ENCODE results near the gene RAB24. TPM values are rescaled to one million over a fixed set of nuclear protein-coding genes. Genes with fewer than 3 reads are reported as not detected.

RAB24 gene
- total and polyA plus RNA-seq, 2 experiments from 2014 or later = 27.1 to 27.7 TPM

DNA sequence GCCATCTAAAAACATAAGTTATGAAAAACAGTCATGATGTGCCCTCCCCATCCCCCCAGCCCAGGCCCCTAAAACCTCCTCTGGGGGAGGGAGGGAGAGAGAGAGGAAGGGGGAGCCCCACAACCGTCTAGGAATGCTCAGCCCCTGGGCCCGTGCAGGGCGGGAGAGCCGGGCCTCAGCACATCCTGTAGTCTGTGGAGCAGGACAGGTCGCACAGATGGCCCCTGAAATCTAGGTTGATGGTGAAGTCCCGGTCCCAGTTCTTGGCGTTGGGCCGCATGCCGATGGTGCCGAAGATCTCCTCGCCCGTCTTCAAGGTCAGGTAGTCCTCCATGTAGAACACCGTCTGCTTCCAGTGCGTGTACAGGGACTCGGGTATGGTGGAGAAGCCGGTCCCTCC lies 38.1 kb downstream of the RAB24 start:
- H3K4me1 Mint-ChIP-seq = no peaks in the 10 kb centered on the region
- Histone ChIP-seq H2AFZ (no peak overlapping the region), H3K9me2 (ENCODE audit: insufficient read depth) (no peaks in the 10 kb centered on the region), H3K79me2 (replicated peaks; ENCODE audit: insufficient read depth) (peaks cover 13% of the 10 kb centered on the region; the same call in 1 of the 2 replicates), H3K4me3 (no peak overlapping the region), H3K27ac (ENCODE audit: low read depth) (0 out of 2 replicates have a peak overlapping the region, but pooled peaks have one; percentile 56), H3K36me3 (ENCODE audit: insufficient read depth) (peaks cover 64% of the 10 kb centered on the region), H3K4me1 (ENCODE audit: insufficient read depth) (no peaks in the 10 kb centered on the region), H3K27me3 (ENCODE audit: insufficient read depth) (no peaks in the 10 kb centered on the region), H3K4me2 (no peak overlapping the region), H3F3A (replicated peaks; ENCODE audit: low read depth) (no peaks in the 10 kb centered on the region; the same call in 1 of the 2 replicates), H4K20me1 (replicated peaks; ENCODE audit: insufficient read depth) (peaks cover 33% of the 10 kb centered on the region)
- H3K9me3 Mint-ChIP-seq = no peaks in the 10 kb centered on the region
- ATAC-seq (peak; percentile 61), DNase-seq (ENCODE audit: low spot score) (no peak)
- no peak for TF ChIP-seq CREB1 (CRISPR knock-in tag; IDR thresholded peaks at IDR 0.05; ENCODE audit: low read depth)
- no peak for TF ChIP-seq ZNF114 (CRISPR knock-in tag; IDR thresholded peaks at IDR 0.05)
- TF ChIP-seq ZNF331 (CRISPR knock-in tag; IDR thresholded peaks at IDR 0.05; ENCODE audit: low read depth) = no peak
- TF ChIP-seq JUNB (IDR thresholded peaks at IDR 0.05; ENCODE audit: unreplicated experiment) = no peak
- TF ChIP-seq NANOG (IDR thresholded peaks at IDR 0.05; ENCODE audit: borderline replicate concordance) = no peak
- TF ChIP-seq, protein P1, sequence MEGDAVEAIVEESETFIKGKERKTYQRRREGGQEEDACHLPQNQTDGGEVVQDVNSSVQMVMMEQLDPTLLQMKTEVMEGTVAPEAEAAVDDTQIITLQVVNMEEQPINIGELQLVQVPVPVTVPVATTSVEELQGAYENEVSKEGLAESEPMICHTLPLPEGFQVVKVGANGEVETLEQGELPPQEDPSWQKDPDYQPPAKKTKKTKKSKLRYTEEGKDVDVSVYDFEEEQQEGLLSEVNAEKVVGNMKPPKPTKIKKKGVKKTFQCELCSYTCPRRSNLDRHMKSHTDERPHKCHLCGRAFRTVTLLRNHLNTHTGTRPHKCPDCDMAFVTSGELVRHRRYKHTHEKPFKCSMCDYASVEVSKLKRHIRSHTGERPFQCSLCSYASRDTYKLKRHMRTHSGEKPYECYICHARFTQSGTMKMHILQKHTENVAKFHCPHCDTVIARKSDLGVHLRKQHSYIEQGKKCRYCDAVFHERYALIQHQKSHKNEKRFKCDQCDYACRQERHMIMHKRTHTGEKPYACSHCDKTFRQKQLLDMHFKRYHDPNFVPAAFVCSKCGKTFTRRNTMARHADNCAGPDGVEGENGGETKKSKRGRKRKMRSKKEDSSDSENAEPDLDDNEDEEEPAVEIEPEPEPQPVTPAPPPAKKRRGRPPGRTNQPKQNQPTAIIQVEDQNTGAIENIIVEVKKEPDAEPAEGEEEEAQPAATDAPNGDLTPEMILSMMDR (conservative IDR thresholded peaks at IDR 0.05; ENCODE audit: low read depth in 2 of 2) = no peak
- no peak for TF ChIP-seq STAT1 (IDR thresholded peaks at IDR 0.05; ENCODE audit: unreplicated experiment)
- no peak for TF ChIP-seq POLR2AphosphoS5 (IDR thresholded peaks at IDR 0.05; ENCODE audit: low read depth)
- TF ChIP-seq, protein P2, sequence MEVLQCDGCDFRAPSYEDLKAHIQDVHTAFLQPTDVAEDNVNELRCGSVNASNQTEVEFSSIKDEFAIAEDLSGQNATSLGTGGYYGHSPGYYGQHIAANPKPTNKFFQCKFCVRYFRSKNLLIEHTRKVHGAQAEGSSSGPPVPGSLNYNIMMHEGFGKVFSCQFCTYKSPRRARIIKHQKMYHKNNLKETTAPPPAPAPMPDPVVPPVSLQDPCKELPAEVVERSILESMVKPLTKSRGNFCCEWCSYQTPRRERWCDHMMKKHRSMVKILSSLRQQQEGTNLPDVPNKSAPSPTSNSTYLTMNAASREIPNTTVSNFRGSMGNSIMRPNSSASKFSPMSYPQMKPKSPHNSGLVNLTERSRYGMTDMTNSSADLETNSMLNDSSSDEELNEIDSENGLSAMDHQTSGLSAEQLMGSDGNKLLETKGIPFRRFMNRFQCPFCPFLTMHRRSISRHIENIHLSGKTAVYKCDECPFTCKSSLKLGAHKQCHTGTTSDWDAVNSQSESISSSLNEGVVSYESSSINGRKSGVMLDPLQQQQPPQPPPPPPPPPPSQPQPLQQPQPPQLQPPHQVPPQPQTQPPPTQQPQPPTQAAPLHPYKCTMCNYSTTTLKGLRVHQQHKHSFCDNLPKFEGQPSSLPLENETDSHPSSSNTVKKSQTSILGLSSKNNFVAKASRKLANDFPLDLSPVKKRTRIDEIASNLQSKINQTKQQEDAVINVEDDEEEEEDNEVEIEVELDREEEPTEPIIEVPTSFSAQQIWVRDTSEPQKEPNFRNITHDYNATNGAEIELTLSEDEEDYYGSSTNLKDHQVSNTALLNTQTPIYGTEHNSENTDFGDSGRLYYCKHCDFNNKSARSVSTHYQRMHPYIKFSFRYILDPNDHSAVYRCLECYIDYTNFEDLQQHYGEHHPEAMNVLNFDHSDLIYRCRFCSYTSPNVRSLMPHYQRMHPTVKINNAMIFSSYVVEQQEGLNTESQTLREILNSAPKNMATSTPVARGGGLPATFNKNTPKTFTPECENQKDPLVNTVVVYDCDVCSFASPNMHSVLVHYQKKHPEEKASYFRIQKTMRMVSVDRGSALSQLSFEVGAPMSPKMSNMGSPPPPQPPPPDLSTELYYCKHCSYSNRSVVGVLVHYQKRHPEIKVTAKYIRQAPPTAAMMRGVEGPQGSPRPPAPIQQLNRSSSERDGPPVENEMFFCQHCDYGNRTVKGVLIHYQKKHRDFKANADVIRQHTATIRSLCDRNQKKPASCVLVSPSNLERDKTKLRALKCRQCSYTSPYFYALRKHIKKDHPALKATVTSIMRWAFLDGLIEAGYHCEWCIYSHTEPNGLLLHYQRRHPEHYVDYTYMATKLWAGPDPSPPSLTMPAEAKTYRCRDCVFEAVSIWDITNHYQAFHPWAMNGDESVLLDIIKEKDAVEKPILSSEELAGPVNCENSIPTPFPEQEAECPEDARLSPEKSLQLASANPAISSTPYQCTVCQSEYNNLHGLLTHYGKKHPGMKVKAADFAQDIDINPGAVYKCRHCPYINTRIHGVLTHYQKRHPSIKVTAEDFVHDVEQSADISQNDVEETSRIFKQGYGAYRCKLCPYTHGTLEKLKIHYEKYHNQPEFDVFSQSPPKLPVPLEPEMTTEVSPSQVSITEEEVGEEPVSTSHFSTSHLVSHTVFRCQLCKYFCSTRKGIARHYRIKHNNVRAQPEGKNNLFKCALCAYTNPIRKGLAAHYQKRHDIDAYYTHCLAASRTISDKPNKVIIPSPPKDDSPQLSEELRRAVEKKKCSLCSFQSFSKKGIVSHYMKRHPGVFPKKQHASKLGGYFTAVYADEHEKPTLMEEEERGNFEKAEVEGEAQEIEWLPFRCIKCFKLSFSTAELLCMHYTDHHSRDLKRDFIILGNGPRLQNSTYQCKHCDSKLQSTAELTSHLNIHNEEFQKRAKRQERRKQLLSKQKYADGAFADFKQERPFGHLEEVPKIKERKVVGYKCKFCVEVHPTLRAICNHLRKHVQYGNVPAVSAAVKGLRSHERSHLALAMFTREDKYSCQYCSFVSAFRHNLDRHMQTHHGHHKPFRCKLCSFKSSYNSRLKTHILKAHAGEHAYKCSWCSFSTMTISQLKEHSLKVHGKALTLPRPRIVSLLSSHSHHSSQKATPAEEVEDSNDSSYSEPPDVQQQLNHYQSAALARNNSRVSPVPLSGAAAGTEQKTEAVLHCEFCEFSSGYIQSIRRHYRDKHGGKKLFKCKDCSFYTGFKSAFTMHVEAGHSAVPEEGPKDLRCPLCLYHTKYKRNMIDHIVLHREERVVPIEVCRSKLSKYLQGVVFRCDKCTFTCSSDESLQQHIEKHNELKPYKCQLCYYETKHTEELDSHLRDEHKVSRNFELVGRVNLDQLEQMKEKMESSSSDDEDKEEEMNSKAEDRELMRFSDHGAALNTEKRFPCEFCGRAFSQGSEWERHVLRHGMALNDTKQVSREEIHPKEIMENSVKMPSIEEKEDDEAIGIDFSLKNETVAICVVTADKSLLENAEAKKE (CRISPR knock-in tag; IDR thresholded peaks at IDR 0.05) = no peak
- no peak for TF ChIP-seq EZH2 (IDR thresholded peaks at IDR 0.05; ENCODE audit: low read depth, unreplicated experiment)
- TF ChIP-seq, protein P3, sequence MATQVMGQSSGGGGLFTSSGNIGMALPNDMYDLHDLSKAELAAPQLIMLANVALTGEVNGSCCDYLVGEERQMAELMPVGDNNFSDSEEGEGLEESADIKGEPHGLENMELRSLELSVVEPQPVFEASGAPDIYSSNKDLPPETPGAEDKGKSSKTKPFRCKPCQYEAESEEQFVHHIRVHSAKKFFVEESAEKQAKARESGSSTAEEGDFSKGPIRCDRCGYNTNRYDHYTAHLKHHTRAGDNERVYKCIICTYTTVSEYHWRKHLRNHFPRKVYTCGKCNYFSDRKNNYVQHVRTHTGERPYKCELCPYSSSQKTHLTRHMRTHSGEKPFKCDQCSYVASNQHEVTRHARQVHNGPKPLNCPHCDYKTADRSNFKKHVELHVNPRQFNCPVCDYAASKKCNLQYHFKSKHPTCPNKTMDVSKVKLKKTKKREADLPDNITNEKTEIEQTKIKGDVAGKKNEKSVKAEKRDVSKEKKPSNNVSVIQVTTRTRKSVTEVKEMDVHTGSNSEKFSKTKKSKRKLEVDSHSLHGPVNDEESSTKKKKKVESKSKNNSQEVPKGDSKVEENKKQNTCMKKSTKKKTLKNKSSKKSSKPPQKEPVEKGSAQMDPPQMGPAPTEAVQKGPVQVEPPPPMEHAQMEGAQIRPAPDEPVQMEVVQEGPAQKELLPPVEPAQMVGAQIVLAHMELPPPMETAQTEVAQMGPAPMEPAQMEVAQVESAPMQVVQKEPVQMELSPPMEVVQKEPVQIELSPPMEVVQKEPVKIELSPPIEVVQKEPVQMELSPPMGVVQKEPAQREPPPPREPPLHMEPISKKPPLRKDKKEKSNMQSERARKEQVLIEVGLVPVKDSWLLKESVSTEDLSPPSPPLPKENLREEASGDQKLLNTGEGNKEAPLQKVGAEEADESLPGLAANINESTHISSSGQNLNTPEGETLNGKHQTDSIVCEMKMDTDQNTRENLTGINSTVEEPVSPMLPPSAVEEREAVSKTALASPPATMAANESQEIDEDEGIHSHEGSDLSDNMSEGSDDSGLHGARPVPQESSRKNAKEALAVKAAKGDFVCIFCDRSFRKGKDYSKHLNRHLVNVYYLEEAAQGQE (IDR thresholded peaks at IDR 0.05; ENCODE audit: unreplicated experiment) = no peak
- TF ChIP-seq, protein P4, sequence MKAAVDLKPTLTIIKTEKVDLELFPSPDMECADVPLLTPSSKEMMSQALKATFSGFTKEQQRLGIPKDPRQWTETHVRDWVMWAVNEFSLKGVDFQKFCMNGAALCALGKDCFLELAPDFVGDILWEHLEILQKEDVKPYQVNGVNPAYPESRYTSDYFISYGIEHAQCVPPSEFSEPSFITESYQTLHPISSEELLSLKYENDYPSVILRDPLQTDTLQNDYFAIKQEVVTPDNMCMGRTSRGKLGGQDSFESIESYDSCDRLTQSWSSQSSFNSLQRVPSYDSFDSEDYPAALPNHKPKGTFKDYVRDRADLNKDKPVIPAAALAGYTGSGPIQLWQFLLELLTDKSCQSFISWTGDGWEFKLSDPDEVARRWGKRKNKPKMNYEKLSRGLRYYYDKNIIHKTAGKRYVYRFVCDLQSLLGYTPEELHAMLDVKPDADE (IDR thresholded peaks at IDR 0.05) = no peak
- TF ChIP-seq EZH2phosphoT487 (IDR thresholded peaks at IDR 0.05; ENCODE audit: unreplicated experiment) = no peak
- peaks cover 88% of the 10 kb centered on the region for H3K36me3 Mint-ChIP-seq (ENCODE audit: low read depth)
- no peak overlapping the region for H3K4me3 Mint-ChIP-seq
- no peak overlapping the region; the same call in 1 of the 2 replicates for H3K27ac Mint-ChIP-seq
- peaks cover 12% of the 10 kb centered on the region for H3K27me3 Mint-ChIP-seq (ENCODE audit: insufficient read depth, low read depth, poor library complexity)

Data from GM23338 (cell line).